Left ventricle myocardium inferior (tissue), 1 donor: ENCODE results near the gene WIPF3. TPM values are rescaled to one million over a fixed set of nuclear protein-coding genes. Genes with fewer than 3 reads are reported as not detected.

Experiments used
- DNase-seq: peaks from one replicate; pipeline ENCODE4 v3.0.0-alpha.2; 2020
- H3K27ac ChIP-seq: fragments of 200-600 bp; replicated peaks from 2 replicates; pipeline ENCODE4 v1.8.0; 2021
- H3K27me3 ChIP-seq: fragments of 200-600 bp; 2 replicates; pipeline ENCODE4 v1.8.0; 2021; ENCODE audit warnings: low read depth
- H3K36me3 ChIP-seq: fragments of 200-600 bp; 2 replicates; pipeline ENCODE4 v1.8.0; 2021
- H3K4me1 ChIP-seq: fragments of 200-600 bp; 2 replicates; pipeline ENCODE4 v1.8.0; 2021
- H3K4me3 ChIP-seq: fragments of 200-600 bp; 2 replicates; pipeline ENCODE4 v1.8.0; 2021; ENCODE audit warnings: mild to moderate bottlenecking, moderate library complexity
- H3K9me3 ChIP-seq: fragments of 200-600 bp; replicated peaks from 2 replicates; pipeline ENCODE4 v1.8.0; 2021
- intact Hi-C: fragments of 100-400 bp; cut with micrococcal nuclease; formaldehyde crosslinking; loops from one replicate; pipeline ENCODE4 v1.11.0; 2022
- total RNA-seq: library from RNA; stranded (reverse); fragmentation: NEBNext Ultra II Directional; extraction: Animal tissue kit (Norgen Biotek cat#: 25700); gene quantifications from one replicate; pipeline ENCODE4 v1.2.1, GENCODE V29; 2021
- TF ChIP-seq, protein P1 (sequence below): fragments of 200-600 bp; IDR thresholded peaks from 2 replicates; pipeline ENCODE4 v1.8.0; 2021; ENCODE audit warnings: antibody characterized with exemption, mild to moderate bottlenecking, borderline replicate concordance
- donor health status: DM: no; HTN: yes; CAD: no; lungs with severe emphysema.

Gene WIPF3
- total RNA-seq, 1 donor from 2014 or later: 8.0 TPM

DNA sequence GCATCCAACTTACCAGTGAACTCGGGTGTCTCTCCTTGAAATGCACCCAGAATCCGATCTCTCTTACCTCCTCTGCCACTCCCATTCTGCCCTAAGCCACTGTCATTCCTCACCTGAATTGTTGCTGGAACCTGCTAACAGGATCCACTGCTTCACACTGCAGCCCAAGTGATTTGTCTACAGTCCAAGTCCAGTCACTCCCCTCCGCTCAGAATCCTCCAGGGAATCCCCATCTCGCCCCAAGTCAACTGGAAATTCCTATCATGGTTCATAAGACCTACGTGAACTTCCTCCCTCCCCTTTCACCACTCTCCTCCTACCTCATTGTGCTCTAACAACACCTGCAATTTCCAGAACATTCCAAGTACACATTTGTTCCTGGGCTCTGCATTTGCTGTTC lies 92.0 kb downstream of the WIPF3 start:
- TF ChIP-seq, protein P1, sequence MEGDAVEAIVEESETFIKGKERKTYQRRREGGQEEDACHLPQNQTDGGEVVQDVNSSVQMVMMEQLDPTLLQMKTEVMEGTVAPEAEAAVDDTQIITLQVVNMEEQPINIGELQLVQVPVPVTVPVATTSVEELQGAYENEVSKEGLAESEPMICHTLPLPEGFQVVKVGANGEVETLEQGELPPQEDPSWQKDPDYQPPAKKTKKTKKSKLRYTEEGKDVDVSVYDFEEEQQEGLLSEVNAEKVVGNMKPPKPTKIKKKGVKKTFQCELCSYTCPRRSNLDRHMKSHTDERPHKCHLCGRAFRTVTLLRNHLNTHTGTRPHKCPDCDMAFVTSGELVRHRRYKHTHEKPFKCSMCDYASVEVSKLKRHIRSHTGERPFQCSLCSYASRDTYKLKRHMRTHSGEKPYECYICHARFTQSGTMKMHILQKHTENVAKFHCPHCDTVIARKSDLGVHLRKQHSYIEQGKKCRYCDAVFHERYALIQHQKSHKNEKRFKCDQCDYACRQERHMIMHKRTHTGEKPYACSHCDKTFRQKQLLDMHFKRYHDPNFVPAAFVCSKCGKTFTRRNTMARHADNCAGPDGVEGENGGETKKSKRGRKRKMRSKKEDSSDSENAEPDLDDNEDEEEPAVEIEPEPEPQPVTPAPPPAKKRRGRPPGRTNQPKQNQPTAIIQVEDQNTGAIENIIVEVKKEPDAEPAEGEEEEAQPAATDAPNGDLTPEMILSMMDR: no peak

DNA sequence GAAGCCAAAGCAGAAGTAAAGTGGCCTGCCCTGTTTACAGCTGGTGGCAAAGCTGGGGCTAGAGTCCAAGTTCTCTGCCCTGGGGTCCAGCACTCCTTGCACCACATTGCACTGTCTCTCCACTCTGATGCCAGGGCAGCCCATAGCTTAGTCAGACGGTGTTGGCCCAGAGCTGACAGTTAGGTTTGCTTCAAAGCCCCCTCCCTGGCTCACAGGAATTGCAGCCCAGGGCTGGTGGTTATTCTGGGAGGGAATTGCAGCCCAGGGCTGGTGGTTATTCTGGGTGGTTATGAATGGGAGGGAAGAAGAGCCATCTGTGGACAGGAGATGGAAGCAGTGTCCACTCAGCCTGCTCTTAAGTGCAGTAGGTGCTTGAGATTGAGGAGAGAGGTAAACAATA lies 94.4 kb downstream of the WIPF3 start:
- Histone ChIP-seq H3K9me3 (peaks cover 16% of the 10 kb centered on the region), H3K27me3 (no peaks in the 10 kb centered on the region), H3K4me1 (no peaks in the 10 kb centered on the region), H3K4me3 (no peak overlapping the region), H3K27ac (no peak overlapping the region), H3K36me3 (peaks cover 21% of the 10 kb centered on the region)
- TF ChIP-seq, protein P1: no peak
- no peak for DNase-seq
- intact Hi-C loops: no loop called here

More for the DNA sequence above, 92.0 kb downstream of the WIPF3 start:
- intact Hi-C loops: no loop called here
- no peaks in the 10 kb centered on the region for H3K27me3 ChIP-seq
- no peak for DNase-seq
- H3K4me3 ChIP-seq: no peak overlapping the region
- H3K9me3 ChIP-seq: peaks cover 10% of the 10 kb centered on the region
- H3K4me1 ChIP-seq: no peaks in the 10 kb centered on the region
- H3K36me3 ChIP-seq: no peaks in the 10 kb centered on the region
- no peak overlapping the region for H3K27ac ChIP-seq

DNA sequence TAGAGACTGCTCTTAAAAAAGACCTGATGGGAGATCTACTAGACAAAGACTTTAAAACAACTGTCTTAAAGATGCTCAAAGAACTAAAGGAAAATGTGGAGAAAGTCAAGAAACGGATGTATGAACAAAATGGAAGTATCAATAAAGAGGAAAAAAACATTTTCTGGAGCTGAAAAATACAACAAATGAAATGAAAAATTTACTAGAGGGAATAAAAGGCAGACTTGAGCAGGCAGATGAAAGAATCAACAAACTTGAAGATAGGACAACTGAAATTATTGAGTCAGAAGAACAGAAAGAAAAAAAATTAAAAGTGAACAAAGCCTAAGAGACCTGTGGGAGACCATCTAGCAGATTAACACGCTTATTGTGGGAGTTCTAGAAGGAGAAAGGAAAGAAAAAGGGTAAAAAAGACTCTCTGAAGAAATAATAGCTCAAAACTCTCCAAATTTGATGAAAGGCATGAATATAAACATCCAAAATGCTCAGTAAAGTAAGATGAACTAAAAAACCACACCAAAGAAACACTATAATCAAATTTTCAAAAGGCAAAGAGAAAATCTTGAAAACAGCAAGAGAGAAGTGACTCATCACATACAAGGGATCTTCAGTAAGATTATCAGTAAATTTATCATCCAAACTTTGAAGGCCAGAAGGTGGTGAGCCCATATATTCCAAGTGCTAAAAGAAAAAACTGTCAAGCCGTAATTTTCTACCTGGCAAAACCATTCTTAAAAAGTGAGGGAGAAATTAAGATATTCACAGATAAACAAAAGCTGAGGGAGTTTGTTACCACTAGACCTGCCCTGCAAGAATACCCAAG lies 100.1 kb downstream of the WIPF3 start:
- peaks cover 31% of the 10 kb centered on the region for H3K36me3 ChIP-seq
- H3K9me3 ChIP-seq: peaks cover 25% of the 10 kb centered on the region
- no peak overlapping the region for H3K4me3 ChIP-seq
- H3K4me1 ChIP-seq: no peaks in the 10 kb centered on the region
- H3K27ac ChIP-seq: no peak overlapping the region
- intact Hi-C loops: no loop called here
- TF ChIP-seq, protein P1: no peak
- no peak for DNase-seq
- no peaks in the 10 kb centered on the region for H3K27me3 ChIP-seq

DNA sequence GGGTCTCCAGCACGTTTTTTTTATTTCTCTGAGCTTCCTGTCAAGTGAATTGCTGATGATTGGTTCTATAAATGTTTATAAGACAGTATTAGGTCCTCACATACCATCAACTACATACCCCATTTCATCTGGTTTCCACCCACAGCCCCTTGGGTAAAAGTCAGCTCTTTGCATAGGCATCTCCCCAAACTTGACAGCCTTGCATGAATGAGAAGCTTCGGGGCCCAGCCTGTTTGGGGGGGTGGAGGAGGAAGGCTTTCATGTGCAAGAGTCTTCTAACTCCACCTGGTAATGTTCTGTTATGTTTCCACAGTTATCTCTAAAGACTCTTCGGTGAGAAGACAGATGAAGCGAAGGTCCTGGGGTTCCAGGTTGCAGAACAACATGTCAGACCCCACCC lies 107.9 kb downstream of the WIPF3 start:
- intact Hi-C loops: no loop called here
- no peak for DNase-seq
- TF ChIP-seq, protein P1: no peak
- Histone ChIP-seq H3K9me3 (no peaks in the 10 kb centered on the region), H3K36me3 (no peaks in the 10 kb centered on the region), H3K27me3 (no peaks in the 10 kb centered on the region), H3K27ac (no peak overlapping the region), H3K4me3 (no peak overlapping the region), H3K4me1 (peaks cover 8% of the 10 kb centered on the region)

DNA sequence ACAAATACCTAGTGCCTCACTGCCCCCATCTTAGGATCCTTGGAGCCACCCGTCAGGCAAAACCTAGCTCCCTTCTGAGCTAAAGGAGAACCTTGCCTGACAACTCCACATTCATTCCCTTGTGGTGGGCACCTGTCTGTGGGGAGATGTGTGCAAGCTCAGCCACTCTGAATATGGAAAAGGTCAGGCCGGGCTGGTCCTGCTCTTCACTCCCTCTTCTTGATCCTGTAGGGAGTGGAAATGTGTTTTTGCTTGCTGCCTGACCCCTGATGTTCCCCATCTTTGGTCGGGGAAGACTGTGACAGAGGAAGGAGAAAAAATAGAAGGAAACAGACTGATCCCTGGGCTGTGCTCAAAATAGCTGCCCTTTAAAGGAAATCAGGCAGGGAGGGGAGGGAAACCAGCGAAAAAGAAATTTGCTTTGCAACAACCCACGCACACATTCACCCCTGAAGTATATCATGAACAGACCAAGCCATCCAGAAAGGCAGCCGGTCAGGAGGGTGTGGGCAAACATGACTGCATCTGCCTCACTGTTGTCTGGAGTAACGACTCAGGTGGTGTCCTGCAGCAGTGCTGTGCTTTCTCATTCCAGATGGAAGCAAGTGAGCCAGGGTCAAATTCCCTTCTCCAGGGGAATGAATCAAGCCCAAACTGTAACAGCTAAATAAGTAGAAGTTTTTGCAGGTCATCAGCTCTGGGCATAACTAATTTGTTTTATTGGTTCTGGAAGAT lies 109.3 kb downstream of the WIPF3 start:
- intact Hi-C loops: no loop called here
- Histone ChIP-seq H3K4me3 (no peak overlapping the region), H3K36me3 (no peaks in the 10 kb centered on the region), H3K27me3 (no peaks in the 10 kb centered on the region), H3K27ac (no peak overlapping the region), H3K4me1 (peaks cover 8% of the 10 kb centered on the region), H3K9me3 (no peaks in the 10 kb centered on the region)
- DNase-seq: no peak
- TF ChIP-seq, protein P1: no peak
